Activated CD8-positive, alpha-beta memory T cell treated with anti-CD3 and anti-CD28 coated beads, Interleukin-2, amount 50 U/mL, for 4 hours (primary cell): Measurements from ENCODE around the gene CLEC10A.
"Not testable (repeated sequence)": the region's sequence is repeated elsewhere in the genome, so short reads cannot be mapped to it uniquely, and the experiment has no call there.

Experiments
- DNase-seq: peaks from one replicate; pipeline ENCODE4 v3.0.0-alpha.2; 2020

Gene CLEC10A

DNA sequence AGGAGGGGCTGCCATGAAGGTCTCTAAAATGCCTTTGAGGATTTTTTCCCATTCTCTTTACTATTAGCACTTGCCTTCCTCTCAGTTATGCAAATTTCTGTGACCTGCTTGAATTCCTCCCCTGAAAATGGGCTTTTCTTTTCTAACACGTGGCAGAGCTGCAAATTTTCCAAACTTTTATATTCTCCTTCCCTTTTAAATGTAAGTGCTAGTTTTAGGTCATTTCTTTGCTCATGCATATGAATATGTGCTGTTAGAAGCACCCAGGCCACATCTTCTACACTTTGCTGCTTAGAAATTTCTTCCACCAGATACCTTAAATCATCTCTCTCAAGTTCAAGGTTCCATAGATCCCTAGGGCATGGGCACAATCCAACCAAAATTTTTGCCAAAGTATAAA, 11.8 kb downstream of the CLEC10A start:
- no peak for DNase-seq

DNA sequence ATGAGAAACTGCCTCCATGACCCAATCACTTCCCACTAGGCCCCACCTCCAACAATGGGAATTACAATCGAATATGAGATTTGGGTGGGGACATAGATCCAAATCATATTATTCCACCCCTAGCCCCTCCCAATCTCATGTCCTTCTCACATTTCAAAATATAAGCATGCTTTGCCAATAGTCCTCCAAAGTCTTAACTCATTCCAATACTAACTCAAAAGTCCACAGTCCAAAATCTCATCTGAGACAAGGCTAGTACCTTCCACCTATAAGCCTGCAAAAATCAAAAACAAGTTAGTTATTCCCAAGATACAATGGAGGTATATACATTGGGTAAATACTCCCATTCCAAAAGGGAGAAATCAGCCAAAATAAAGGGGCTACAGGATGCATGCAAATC, 12.9 kb downstream of the CLEC10A start:
- no peak for DNase-seq

DNA sequence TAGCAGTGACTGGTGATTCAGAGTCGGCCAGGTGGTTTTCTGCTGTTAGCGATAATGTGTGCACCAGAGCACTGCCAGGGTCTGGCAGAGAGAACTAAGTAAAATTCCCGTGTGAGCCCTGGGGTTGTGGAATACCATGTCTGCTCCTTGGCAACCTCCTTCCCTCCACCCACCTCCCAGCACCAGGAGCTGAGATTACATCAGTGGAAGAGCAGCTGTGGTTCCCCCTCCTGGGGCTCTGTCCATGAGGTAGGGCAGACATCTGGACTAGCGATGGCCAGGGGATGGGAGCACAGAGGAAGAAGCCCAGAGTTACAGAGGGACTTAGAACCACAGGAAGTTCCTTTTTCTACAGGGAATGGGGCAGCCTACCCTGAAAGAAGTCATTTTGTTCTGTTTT, 15.8 kb downstream of the CLEC10A start:
- DNase-seq, result no peak

DNA sequence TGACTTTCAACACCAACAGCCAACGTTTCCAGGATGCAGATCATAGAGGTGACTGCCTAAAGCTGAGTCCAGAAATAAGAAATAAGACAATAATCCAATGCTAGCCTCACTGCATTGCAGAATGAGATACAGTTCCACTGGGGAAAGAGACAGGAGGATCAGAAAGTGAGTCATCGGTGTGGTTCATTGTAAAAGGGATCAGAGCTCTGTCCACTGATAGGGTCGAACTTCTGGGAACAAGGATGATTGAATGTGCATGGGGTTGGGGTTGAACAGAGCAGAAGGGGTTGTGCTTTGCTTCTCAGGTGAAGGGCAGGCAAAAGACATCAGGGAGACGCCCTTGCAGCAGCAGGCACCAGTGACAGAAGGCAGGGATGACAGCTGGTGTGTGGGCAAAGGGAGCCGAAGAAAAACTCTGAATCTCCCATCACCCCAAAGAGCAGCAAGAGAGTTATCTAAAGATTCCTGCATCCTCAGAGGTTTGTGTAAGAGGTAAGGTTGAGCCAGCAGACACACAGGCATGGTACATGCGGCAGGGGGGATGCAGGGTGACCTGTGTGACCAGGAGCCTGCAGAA, 16.4 kb downstream of the CLEC10A start:
- no peak for DNase-seq

DNA sequence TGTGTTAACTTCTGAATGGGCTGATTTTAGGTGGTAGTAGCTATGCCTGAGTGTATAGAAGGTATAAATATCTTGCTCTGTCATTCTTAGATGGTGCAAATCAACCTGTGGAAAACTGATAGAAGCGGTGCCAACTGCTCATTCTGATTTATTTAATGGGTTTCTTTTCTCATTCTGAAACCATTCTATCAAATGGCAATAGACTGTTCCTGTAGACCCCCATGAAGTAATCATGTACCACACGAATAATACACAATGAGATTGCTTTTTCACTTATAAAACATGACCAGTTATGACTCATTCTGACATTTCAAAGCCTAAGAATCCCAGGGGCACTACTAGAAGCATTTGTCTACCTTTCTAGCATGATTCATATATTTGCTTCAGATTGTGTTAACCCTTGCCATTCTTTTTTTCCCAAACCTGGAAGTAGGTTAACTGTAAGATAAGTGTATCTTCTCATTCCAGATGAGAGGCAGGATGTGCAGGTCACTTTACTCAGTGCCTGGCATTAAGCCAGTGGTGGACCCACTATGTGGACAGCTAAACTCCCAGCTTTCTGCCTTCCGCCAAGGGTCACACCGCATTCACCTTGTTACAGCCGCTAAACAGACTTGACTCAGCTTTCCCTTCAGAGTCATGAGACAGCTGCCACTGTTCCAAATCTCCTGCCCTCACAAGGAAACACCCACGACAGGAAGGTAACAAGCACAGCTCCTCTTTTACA, 19.7 kb downstream of the CLEC10A start:
- DNase-seq, result no peak

DNA sequence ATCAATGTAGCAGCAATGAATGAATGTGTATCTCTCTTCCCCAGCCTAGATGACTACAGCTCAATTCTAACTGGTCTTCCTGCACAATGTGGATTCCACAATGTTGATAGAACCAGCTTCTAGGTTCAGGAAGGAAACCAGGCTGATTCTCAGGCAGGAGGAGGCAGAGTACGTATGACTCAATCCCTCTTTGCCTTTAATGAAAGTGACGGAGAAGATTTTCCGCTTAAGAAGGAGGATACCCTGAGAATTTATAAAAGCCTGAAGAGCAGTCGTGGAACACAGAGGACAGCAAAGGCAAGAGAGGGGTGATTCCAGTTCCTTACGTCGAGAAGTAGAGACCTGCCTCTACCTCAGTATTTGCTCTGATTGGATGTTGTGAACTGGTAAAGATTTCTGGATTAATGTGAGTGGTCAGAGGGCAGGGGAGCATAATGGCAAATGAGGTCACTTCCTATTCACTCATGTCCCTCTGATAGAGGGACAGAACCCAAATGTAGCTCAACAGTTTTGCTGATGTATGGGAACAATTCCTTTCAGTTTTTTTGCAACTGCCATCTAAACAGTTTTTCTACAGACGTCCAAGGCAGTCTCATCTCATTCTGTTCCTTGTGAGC, 21.1 kb downstream of the CLEC10A start:
- DNase-seq, result no peak

DNA sequence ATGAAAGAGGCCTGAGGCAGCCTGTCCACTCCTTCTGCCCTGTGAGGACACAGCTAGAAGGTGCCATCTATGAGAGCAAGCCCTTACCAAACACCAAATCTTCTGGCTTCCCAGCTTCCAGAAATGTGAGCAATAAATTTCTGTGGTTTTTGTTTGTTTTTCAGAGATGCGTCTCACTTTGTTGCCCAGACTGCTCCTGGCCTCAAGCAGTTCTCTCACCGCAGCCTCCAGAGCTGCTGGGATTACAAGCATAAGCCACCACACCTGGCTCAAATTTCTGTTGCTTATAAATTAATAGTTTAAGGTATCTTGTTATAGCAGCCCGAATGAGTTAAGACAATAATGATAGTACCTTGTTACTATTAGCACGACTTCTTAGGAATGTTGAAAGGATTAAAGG, 23.7 kb downstream of the CLEC10A start:
- no peak for DNase-seq

DNA sequence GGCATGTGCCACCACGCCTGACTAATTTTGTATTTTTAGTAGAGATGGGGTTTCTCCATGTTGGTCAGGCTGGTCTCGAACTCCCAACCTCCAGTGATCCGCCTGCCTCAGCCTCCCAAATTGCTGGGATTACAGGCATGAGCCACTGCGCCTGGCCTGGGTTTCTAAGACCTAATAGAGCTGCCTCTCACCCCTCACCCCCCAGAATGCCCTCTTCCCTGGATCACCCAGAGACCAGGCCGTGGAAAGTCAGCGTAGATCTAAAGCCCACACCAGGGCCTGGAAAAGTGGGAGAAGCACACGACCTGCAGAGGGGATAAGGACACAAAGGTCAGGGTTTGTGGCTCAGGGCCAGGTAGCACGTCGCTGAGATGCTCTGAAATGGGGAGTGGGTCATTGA, 29.5 kb downstream of the CLEC10A start:
- DNase-seq, result not testable (repeated sequence)

DNA sequence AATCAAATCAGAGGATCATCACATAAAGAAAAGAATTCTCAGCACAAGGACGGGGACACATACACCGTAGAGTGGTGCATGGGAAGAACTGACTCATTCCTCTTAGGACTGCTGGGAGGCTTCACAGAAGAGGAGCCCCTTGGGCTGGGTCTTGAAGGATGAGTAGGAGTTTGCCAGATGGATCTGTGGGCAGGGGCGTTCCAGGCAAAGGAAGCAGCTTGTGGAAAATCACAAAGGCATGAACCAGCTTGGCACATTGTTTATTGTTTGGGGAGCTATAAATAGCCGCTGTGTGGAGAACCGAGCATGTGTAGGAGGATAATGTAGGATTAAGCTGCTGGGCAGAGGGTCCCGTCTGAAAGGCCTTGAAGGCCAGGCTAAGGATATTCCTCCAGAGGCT, 31.1 kb downstream of the CLEC10A start:
- DNase-seq, result no peak

DNA sequence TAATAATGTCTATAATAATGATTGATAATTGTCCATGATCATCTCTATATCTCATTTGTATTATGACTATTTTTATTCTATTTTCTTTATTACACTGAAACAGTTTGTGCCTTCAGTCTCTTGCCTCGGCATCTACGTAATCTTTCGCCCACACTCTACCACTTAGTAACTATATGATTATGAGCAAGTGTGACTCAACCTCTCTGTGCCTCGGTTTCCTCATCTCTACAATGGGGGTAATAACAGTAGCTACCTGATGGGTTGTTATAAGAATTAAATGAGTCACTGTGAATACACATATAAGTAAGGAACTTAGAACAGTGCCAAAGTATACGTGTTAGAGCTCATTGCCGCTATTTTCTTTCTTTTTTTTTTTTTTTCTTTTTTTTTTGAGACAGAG, 32.5 kb downstream of the CLEC10A start:
- DNase-seq, result no peak

DNA sequence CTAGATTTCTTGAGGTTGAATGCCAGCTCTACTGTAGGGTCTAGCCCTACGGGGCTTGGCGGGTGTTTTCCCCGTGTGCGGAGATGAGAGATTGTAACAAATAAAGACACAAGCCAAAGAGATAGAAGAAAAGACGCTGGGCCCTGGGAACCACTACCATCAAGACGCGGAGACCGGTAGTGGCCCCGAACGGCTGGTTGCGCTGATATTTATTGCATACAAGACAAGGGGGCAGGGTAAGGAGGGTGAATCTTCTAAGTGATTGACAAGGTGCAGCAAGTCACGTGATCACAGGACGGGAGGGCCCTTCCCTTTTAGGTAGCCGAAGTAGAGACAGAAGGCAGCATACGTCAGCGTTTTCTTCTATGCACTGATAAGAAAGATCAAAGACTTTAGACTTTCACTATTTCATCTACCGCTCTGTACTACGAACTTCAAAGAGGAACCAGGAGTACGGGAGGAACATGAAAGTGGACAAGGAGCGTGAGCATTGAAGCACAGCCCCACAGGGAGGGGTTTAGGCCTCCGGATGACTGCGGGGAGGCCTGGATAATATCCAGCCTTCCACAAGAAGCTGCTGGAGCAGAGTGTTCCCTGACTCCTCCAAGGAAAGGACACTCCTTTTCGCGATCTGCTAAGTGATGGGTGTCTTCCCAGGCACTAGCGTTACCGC, 33.2 kb downstream of the CLEC10A start:
- peak; percentile 59 for DNase-seq

DNA sequence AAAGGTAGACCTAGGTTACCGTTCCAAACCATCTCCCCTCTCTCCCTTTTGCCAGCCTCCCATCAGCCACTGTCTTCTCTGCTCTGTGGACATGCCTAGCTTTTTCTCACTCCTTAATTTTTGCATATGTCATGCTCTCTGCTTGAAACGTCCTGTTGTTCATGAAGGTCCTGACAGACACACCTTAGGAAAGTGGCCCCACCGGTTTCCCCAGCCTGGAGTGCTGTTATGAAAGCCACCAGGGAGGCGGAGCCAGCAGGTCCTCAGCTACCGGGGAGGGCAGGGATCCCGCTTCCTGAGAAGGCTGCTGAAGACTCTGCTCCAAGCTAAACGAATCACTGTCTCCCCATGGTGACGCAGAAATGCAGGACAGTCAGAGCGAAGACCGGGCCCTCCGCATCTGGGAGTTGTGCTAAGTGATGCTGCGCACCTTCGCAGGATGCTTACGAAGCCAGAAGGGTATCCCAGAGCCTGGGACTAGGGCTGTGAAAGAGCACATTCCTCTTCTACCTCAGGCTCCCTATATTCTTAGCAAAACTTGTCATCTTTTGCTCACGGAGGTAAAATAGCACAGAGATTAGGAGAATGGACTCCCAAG, 33.8 kb downstream of the CLEC10A start:
- DNase-seq, result no peak

DNA sequence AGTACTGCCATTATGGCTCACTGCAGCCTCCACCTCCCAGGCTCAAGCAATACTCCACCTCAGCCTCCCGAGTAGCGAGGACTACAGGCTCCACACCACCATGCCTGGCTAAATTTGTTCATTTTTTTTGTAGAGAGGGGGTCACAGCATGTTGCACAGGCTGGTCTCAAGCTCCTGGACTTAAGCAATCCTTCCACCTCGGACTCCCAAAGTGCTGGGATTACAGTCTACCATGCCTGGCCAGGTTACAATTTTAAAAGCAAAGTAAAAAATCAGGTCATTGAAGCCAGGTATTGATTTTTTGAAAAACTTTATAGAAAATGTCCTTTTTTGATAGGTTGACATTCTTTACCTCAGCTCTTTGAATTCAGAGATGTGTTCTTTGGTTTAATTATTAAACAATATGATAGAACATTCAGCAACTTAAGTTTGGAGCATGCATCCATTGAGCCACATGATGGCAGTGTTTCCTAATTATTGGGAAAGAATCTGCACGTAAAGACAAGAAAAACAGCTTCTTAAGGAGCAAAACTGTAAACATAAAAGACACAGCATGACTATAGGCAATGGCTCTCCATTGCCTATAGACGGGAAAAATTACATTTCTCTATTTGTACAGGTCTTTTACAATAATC, 34.4 kb downstream of the CLEC10A start:
- DNase-seq, result peak; percentile 44

DNA sequence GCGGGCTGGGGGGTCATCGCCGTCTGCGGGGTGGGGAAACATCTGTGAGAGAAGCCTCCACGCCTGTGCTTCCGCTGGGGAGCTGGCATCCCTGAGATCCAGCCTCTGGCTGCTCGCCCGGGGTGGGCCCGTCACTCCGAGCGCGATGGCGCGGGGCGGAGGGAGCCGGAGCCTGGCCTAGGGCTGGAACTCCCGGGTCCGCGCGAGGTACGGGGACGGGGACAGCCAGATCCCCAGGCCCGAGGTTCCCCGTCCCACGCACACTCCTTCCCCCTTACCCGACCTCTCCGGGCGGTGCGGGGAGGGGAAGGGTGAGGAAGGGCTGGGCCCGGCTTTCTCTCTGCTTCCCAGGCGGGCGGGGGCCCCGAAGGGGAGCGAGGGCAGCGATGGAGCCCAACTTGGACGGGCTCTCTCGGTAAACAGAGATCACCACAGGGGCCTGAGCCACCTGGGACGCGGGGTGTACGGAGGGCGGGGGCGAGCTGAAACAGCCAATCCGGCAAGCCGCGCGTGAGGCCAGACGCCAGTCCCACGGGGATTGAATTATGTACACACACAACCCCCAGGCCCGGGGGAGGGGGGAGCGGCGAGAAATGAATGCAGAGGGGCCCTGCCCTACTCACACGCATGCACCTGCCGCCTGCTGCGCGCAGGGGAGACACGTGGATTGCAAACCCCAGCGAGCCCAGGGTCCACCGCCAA, 36.4 kb downstream of the CLEC10A start, which contains the start of gene SLC16A11:
SLC16A11 (minus strand) TSS at position 596 of the 702 bp plus-strand sequence; CDS start at position 17, 579 bp downstream.
- peak; percentile 31 for DNase-seq

DNA sequence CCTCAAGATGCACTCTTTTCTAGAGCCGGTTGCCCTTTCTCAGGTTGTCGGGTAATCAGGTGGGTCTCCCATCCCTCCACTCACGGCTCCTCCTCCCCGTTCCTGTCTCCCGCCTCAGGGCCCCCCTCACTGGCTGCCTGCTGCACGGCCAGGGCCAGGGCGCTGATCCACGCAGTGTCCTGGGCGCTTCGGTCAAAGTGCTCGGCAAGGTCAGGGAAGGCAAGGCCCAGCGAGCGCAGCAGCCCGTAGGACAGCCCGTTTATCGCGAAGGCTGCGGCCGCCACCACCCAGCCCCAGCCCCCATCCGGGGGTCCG, 36.9 kb downstream of the CLEC10A start:
- DNase-seq, result no peak

DNA sequence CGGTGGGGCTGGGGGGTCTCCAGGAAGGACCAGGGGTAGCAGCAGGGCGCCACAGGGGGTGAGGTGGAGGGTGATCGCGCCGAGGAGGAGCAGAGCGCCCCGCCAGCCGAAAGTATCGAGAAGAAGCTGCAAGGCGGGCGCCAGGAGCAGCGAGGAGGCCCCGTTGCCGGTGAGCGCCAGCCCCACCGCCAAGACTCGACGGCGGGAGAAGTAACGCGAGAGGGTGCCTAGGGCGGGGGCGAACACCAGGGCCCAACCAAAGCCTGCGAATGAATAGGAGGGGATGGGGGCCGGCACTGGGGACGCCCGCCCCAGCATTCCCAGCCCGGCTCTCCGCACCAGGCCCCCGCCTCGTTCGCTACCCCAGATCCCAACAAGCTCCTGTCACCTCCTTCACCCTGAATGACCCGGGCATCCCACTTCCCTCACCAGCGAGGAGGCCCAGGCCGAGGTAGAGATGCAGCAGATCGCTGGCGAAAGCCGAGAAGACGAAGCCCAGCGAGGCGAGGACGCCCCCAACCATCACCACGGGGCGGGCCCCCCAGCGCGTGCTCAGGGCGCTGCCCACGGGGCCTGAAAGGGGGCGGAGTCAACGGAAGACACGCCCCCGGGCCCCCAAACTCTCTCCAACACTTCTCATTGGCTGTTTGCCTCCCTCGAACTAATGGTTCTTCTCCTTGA, 37.4 kb downstream of the CLEC10A start:
- peak; percentile 56 for DNase-seq

DNA sequence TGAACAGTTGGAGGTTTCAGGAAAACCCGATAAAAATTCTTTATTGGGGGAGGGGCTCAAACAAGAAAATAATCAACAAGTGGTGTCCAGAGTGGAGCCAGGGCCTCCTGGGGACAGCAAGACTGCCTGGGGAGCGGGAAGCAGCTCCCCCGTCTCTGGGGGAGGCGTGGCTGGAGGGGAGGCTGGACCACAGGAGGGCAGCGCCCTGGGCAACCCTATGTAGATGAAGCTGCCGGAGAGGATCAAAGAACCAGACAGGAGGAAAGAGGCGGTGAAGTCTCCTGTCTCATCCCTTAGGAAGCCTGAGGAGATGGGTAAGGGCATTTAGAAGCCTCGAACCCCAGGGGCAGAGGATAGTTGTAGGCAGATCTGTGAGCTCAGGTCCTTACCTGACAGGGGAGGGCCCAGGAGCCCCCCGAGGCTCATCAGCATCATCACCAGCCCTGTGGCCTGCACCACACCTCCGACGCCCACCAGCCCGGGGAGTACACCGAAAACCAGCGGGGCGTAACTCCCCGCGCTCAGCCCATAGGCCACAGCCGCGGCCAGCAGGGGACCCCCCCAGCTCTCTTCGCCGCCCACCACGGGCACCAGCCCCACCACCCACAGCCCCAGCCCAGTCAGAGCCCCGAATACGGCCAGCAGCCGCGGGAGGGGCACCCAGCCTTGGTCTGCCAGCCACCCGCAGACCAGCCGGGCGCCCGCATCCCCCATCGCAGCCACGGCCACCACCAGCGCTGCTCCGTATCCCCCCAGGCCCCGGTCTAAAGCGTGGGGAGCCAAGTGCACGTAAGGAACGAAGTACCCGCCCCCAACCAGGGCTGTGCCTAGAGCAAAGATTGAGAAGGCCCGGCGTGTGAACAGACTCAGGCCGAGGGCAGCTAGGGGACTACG, 38.2 kb downstream of the CLEC10A start:
- peak; percentile 48 for DNase-seq

DNA sequence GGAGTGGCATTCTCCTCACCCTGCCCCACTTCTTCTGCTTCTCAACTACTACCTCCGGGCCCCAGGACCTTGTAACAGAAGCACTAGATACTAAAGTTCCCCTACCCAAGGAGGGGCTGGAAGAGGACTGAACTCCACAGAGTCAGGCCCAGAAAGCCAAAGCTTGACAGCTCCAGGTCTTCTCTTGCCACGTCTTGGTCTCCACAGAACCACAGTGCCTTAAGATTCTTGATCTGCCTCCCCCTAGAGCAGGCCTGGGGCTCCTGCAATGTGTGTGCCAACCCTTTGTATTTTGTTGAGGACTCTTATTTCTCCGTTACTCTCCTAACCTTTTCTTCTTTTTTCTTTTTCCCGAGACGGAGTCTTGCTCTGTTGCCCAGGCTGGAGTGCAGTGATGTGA, 40.2 kb downstream of the CLEC10A start:
- DNase-seq, result no peak

DNA sequence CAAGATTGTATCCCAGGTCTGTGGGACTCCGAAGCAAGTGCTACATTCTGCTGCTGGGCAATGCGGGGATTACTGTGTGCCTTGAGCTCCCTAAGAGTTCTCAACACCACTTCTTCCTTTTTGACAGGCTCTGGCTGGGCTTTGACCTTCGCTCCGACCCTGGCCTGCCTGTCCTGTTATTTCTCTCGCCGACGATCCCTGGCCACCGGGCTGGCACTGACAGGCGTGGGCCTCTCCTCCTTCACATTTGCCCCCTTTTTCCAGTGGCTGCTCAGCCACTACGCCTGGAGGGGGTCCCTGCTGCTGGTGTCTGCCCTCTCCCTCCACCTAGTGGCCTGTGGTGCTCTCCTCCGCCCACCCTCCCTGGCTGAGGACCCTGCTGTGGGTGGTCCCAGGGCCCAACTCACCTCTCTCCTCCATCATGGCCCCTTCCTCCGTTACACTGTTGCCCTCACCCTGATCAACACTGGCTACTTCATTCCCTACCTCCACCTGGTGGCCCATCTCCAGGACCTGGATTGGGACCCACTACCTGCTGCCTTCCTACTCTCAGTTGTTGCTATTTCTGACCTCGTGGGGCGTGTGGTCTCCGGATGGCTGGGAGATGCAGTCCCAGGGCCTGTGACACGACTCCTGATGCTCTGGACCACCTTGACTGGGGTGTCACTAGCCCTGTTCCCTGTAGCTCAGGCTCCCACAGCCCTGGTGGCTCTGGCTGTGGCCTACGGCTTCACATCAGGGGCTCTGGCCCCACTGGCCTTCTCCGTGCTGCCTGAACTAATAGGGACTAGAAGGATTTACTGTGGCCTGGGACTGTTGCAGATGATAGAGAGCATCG, 41.8 kb downstream of the CLEC10A start:
- no peak for DNase-seq
